Skeletal muscle tissue (tissue), 4 donors: Measurements from ENCODE around the gene SLC5A3. TPM values are rescaled to one million over a fixed set of nuclear protein-coding genes. Genes with fewer than 3 reads are reported as not detected.

ENCODE experiments used
- H3K27ac ChIP-seq: one replicate; pipeline ENCODE4 v1.7.0; 2013; ENCODE audit warnings: mild to moderate bottlenecking, low read depth, low read length, inconsistent platforms
- H3K27me3 ChIP-seq, 3 donors: one replicate each; pipeline ENCODE4 v1.7.0; 2013; ENCODE audit warnings: low read length in 3 of 3; ENCODE audit not compliant: control insufficient read depth in 3 of 3, insufficient read depth in 3 of 3
- H3K36me3 ChIP-seq, 3 donors: one replicate each; pipeline ENCODE4 v1.7.0; 2013; ENCODE audit warnings: low read length in 3 of 3; ENCODE audit not compliant: control insufficient read depth in 3 of 3, insufficient read depth in 3 of 3
- H3K4me1 ChIP-seq, 3 donors: one replicate each; pipeline ENCODE4 v1.7.0; 2013; ENCODE audit warnings: low read length in 3 of 3, mild to moderate bottlenecking in 3 of 3; ENCODE audit not compliant: control insufficient read depth in 3 of 3, insufficient read depth in 3 of 3
- H3K4me3 ChIP-seq, 3 donors: one replicate each; pipeline ENCODE4 v1.7.0; 2013; ENCODE audit warnings: low read length in 3 of 3
- H3K9ac ChIP-seq, 3 donors: one replicate each; pipeline ENCODE4 v1.7.0; 2013; ENCODE audit warnings: low read length in 3 of 3, mild to moderate bottlenecking in 3 of 3, moderate library complexity in 2 of 3, low read depth in 1 of 3
- H3K9me3 ChIP-seq, 3 donors: one replicate each; pipeline ENCODE4 v1.7.0; 2013; ENCODE audit warnings: low read length in 3 of 3; ENCODE audit not compliant: control insufficient read depth in 3 of 3
- total RNA-seq: library from RNA; depleted of rRNA; stranded (reverse); fragments of >200 nt; gene quantifications from one replicate; pipeline ENCODE4 v1.2.3, GENCODE V29; 2014
- donor health status: Osteomylitis.

Gene SLC5A3
- total RNA-seq, 1 donor from 2014 or later, result 21.4 TPM

GRCh38 chr21:34078915-34079314 lies 5.5 kb downstream of the SLC5A3 start:
- Histone ChIP-seq H3K9ac (no peak overlapping the region), H3K4me1 (peaks cover 24 to 35% (median 34%) of the 10 kb centered on the region in 3 donors), H3K27me3 (no peaks in the 10 kb centered on the region), H3K27ac (no peak overlapping the region), H3K9me3 (no peaks in the 10 kb centered on the region), H3K36me3 (peaks cover 0 to 5% (median 2%) of the 10 kb centered on the region in 3 donors), H3K4me3 (no peak overlapping the region)

- Histone ChIP-seq H3K9me3 (no peaks in the 10 kb centered on the region), H3K27me3 (no peaks in the 10 kb centered on the region), H3K9ac (no peak overlapping the region), H3K4me1 (peaks cover 13 to 20% (median 19%) of the 10 kb centered on the region in 3 donors), H3K36me3 (peaks cover 0 to 2% (median 0%) of the 10 kb centered on the region in 3 donors), H3K4me3 (no peak overlapping the region), H3K27ac (no peak overlapping the region)
Measured at GRCh38 chr21:34080710-34081109, 7.3 kb downstream of the SLC5A3 start.

GRCh38 chr21:34082769-34083168 lies 9.4 kb downstream of the SLC5A3 start:
- no peaks in the 10 kb centered on the region for H3K9me3 ChIP-seq
- no peak overlapping the region for H3K9ac ChIP-seq
- H3K36me3 ChIP-seq, result peaks cover 0 to 2% (median 0%) of the 10 kb centered on the region in 3 donors
- H3K27me3 ChIP-seq, result no peaks in the 10 kb centered on the region
- no peak overlapping the region for H3K4me3 ChIP-seq
- no peak overlapping the region for H3K27ac ChIP-seq
- peaks cover 8 to 35% (median 15%) of the 10 kb centered on the region in 3 donors for H3K4me1 ChIP-seq

GRCh38 chr21:34083357-34083756 lies 10.0 kb downstream of the SLC5A3 start:
- no peaks in the 10 kb centered on the region for H3K27me3 ChIP-seq
- H3K4me3 ChIP-seq, result no peak overlapping the region
- no peak overlapping the region for H3K27ac ChIP-seq
- no peak overlapping the region for H3K9ac ChIP-seq
- no peaks in the 10 kb centered on the region for H3K9me3 ChIP-seq
- H3K36me3 ChIP-seq, result peaks cover 0 to 2% (median 0%) of the 10 kb centered on the region in 3 donors
- peaks cover 6 to 34% (median 15%) of the 10 kb centered on the region in 3 donors for H3K4me1 ChIP-seq

GRCh38 chr21:34085129-34085528 lies 11.8 kb downstream of the SLC5A3 start:
- peaks cover 0 to 2% (median 0%) of the 10 kb centered on the region in 3 donors for H3K36me3 ChIP-seq
- no peak overlapping the region for H3K27ac ChIP-seq
- no peaks in the 10 kb centered on the region for H3K9me3 ChIP-seq
- H3K4me3 ChIP-seq, result no peak overlapping the region
- H3K27me3 ChIP-seq, result no peaks in the 10 kb centered on the region
- H3K4me1 ChIP-seq, result peaks cover 4 to 27% (median 6%) of the 10 kb centered on the region in 3 donors
- no peak overlapping the region for H3K9ac ChIP-seq

GRCh38 chr21:34086887-34087306 lies 13.5 kb downstream of the SLC5A3 start:
- H3K4me1 ChIP-seq, result peaks cover 4 to 32% (median 6%) of the 10 kb centered on the region in 3 donors
- no peak overlapping the region for H3K9ac ChIP-seq
- no peak overlapping the region for H3K4me3 ChIP-seq
- H3K9me3 ChIP-seq, result no peaks in the 10 kb centered on the region
- H3K27ac ChIP-seq, result no peak overlapping the region
- no peaks in the 10 kb centered on the region for H3K27me3 ChIP-seq
- peaks cover 0 to 2% (median 0%) of the 10 kb centered on the region in 3 donors for H3K36me3 ChIP-seq

- H3K9me3 ChIP-seq, result no peaks in the 10 kb centered on the region
- peaks cover 4 to 25% (median 6%) of the 10 kb centered on the region in 3 donors for H3K4me1 ChIP-seq
- H3K27me3 ChIP-seq, result no peaks in the 10 kb centered on the region
- H3K27ac ChIP-seq, result no peak overlapping the region
- no peak overlapping the region for H3K9ac ChIP-seq
- no peaks in the 10 kb centered on the region for H3K36me3 ChIP-seq
- no peak overlapping the region for H3K4me3 ChIP-seq
Measured at GRCh38 chr21:34088752-34089151, 15.4 kb downstream of the SLC5A3 start.

GRCh38 chr21:34091032-34091431 lies 17.7 kb downstream of the SLC5A3 start:
- no peak overlapping the region for H3K27ac ChIP-seq
- H3K9ac ChIP-seq, result no peak overlapping the region
- H3K27me3 ChIP-seq, result no peaks in the 10 kb centered on the region
- H3K4me1 ChIP-seq, result peaks cover 5 to 24% (median 6%) of the 10 kb centered on the region in 3 donors
- H3K36me3 ChIP-seq, result peaks cover 3 to 12% (median 3%) of the 10 kb centered on the region in 3 donors
- no peaks in the 10 kb centered on the region for H3K9me3 ChIP-seq
- H3K4me3 ChIP-seq, result no peak overlapping the region

GRCh38 chr21:34091607-34092006 lies 18.2 kb downstream of the SLC5A3 start:
- Histone ChIP-seq H3K9ac (no peak overlapping the region), H3K4me3 (no peak overlapping the region), H3K4me1 (peaks cover 2 to 18% (median 6%) of the 10 kb centered on the region in 3 donors), H3K27me3 (no peaks in the 10 kb centered on the region), H3K9me3 (no peaks in the 10 kb centered on the region), H3K36me3 (peaks cover 6 to 17% (median 7%) of the 10 kb centered on the region in 3 donors), H3K27ac (no peak overlapping the region)

GRCh38 chr21:34092262-34092921 lies 19.0 kb downstream of the SLC5A3 start:
- Histone ChIP-seq H3K4me1 (peaks cover 2 to 12% (median 2%) of the 10 kb centered on the region in 3 donors), H3K9ac (no peak overlapping the region), H3K9me3 (no peaks in the 10 kb centered on the region), H3K36me3 (peaks cover 6 to 17% (median 10%) of the 10 kb centered on the region in 3 donors), H3K27ac (no peak overlapping the region), H3K4me3 (no peak overlapping the region), H3K27me3 (no peaks in the 10 kb centered on the region)
